Renal pelvis (tissue), 12 donors: ENCODE results near the gene PSMD9. TPM values are rescaled to one million over a fixed set of nuclear protein-coding genes. Genes with fewer than 3 reads are reported as not detected.
"Not testable (repeated sequence)": the region's sequence is repeated elsewhere in the genome, so short reads cannot be mapped to it uniquely, and the experiment has no call there.

Experiments
- DNase-seq: peaks from one replicate; pipeline ENCODE4 v3.0.0-alpha.2; 2013
- long read RNA-seq, 16 experiments: transcript quantifications; one replicate each; lab custom pipeline, GENCODE V29; 2026
- polyA plus RNA-seq, 3 donors: library from polyadenylated mRNA; unstranded; fragments of 120-200 nt; gene quantifications; one replicate each; pipeline ENCODE4 v1.2.1, GENCODE V29; 2013; ENCODE audit not compliant: insufficient read length in 3 of 3

Gene PSMD9, protein sequence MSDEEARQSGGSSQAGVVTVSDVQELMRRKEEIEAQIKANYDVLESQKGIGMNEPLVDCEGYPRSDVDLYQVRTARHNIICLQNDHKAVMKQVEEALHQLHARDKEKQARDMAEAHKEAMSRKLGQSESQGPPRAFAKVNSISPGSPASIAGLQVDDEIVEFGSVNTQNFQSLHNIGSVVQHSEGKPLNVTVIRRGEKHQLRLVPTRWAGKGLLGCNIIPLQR
- 10 to 100 TPM; 48.3 to 60.2 (median 57.2) TPM for polyA plus RNA-seq
- long read RNA-seq, donor 1, transcript PSMD9-207 (6 exons, 2,784 nt), result major isoform, 41 of 73 reads
- long read RNA-seq, donor 1, partial matches to known transcripts, result 25 of 73 reads
- long read RNA-seq, donor 1, other reads (novel, unspliced or antisense), result 0 of 73 reads
- long read RNA-seq, donor 2, transcript PSMD9-207 (6 exons, 2,784 nt), result major isoform, 49 of 59 reads
- long read RNA-seq, donor 2, transcript PSMD9-202 (2 exons, 2,087 nt), result minor isoform, 7 of 59 reads
- long read RNA-seq, donor 2, partial matches to known transcripts, result 0 of 59 reads
- long read RNA-seq, donor 2, other reads (novel, unspliced or antisense), result 0 of 59 reads
- long read RNA-seq, donor 3, transcript PSMD9-207 (6 exons, 2,784 nt), result major isoform, 39 of 50 reads
- long read RNA-seq, donor 3, partial matches to known transcripts, result 0 of 50 reads
- long read RNA-seq, donor 3, other reads (novel, unspliced or antisense), result 0 of 50 reads
- long read RNA-seq, donor 4, transcript PSMD9-207 (6 exons, 2,784 nt), result major isoform, 59 of 73 reads
- long read RNA-seq, donor 4, transcript PSMD9-202 (2 exons, 2,087 nt), result minor isoform, 7 of 73 reads
- long read RNA-seq, donor 4, partial matches to known transcripts, result 0 of 73 reads
- long read RNA-seq, donor 4, other reads (novel, unspliced or antisense), result 0 of 73 reads
- long read RNA-seq, donor 5, transcript PSMD9-207 (6 exons, 2,784 nt), result major isoform, 25 of 51 reads
- long read RNA-seq, donor 5, partial matches to known transcripts, result 20 of 51 reads
- long read RNA-seq, donor 5, other reads (novel, unspliced or antisense), result 0 of 51 reads
- long read RNA-seq, donor 6, transcript PSMD9-207 (6 exons, 2,784 nt), result major isoform, 49 of 68 reads
- long read RNA-seq, donor 6, transcript PSMD9-201 (6 exons, 2,307 nt), result minor isoform, 5 of 68 reads
- long read RNA-seq, donor 6, transcript PSMD9-202 (2 exons, 2,087 nt), result minor isoform, 5 of 68 reads
- long read RNA-seq, donor 6, partial matches to known transcripts, result 6 of 68 reads
- long read RNA-seq, donor 6, other reads (novel, unspliced or antisense), result 0 of 68 reads
- long read RNA-seq, donor 7, transcript PSMD9-207 (6 exons, 2,784 nt), result major isoform, 44 of 82 reads
- long read RNA-seq, donor 7, transcript PSMD9-201 (6 exons, 2,307 nt), result minor isoform, 6 of 82 reads
- long read RNA-seq, donor 7, partial matches to known transcripts, result 24 of 82 reads
- long read RNA-seq, donor 7, other reads (novel, unspliced or antisense), result 0 of 82 reads
- long read RNA-seq, donor 8, transcript PSMD9-207 (6 exons, 2,784 nt), result major isoform, 21 of 25 reads
- long read RNA-seq, donor 8, partial matches to known transcripts, result 0 of 25 reads
- long read RNA-seq, donor 8, other reads (novel, unspliced or antisense), result 0 of 25 reads
- long read RNA-seq, donor 9, transcript PSMD9-207 (6 exons, 2,784 nt), result major isoform, 54 of 103 reads
- long read RNA-seq, donor 9, transcript PSMD9-202 (2 exons, 2,087 nt), result minor isoform, 8 of 103 reads
- long read RNA-seq, donor 9, partial matches to known transcripts, result 36 of 103 reads
- long read RNA-seq, donor 9, other reads (novel, unspliced or antisense), result 0 of 103 reads
- long read RNA-seq, donor 10, transcript PSMD9-207 (6 exons, 2,784 nt), result major isoform, 33 of 53 reads
- long read RNA-seq, donor 10, transcript PSMD9-202 (2 exons, 2,087 nt), result minor isoform, 6 of 53 reads
- long read RNA-seq, donor 10, partial matches to known transcripts, result 5 of 53 reads
- long read RNA-seq, donor 10, other reads (novel, unspliced or antisense), result 0 of 53 reads
- long read RNA-seq, donor 11, transcript PSMD9-207 (6 exons, 2,784 nt), result major isoform, 16 of 19 reads
- long read RNA-seq, donor 11, partial matches to known transcripts, result 0 of 19 reads
- long read RNA-seq, donor 11, other reads (novel, unspliced or antisense), result 0 of 19 reads
- long read RNA-seq, donor 12, transcript PSMD9-202 (2 exons, 2,087 nt), result minor isoform, 6 of 63 reads
- long read RNA-seq, donor 12, transcript PSMD9-207 (6 exons, 2,784 nt), result major isoform, 47 of 63 reads
- long read RNA-seq, donor 12, partial matches to known transcripts, result 0 of 63 reads
- long read RNA-seq, donor 12, other reads (novel, unspliced or antisense), result 0 of 63 reads
- long read RNA-seq, donor 13, transcript PSMD9-207 (6 exons, 2,784 nt), result major isoform, 23 of 45 reads
- long read RNA-seq, donor 13, partial matches to known transcripts, result 14 of 45 reads
- long read RNA-seq, donor 13, other reads (novel, unspliced or antisense), result 0 of 45 reads
- long read RNA-seq, donor 14, result 0 reads
- long read RNA-seq, donor 15, transcript PSMD9-202 (2 exons, 2,087 nt), result minor isoform, 5 of 71 reads
- long read RNA-seq, donor 15, transcript PSMD9-201 (6 exons, 2,307 nt), result minor isoform, 5 of 71 reads
- long read RNA-seq, donor 15, transcript PSMD9-207 (6 exons, 2,784 nt), result major isoform, 57 of 71 reads
- long read RNA-seq, donor 15, partial matches to known transcripts, result 0 of 71 reads
- long read RNA-seq, donor 15, other reads (novel, unspliced or antisense), result 0 of 71 reads
- long read RNA-seq, donor 16, transcript PSMD9-207 (6 exons, 2,784 nt), result major isoform, 46 of 88 reads
- long read RNA-seq, donor 16, partial matches to known transcripts, result 37 of 88 reads
- long read RNA-seq, donor 16, other reads (novel, unspliced or antisense), result 0 of 88 reads

- peak; percentile 95 for DNase-seq
Observed at GRCh38 chr12:121888478-121889273, at the start of gene PSMD9. Gene PSMD9 (plus strand): TSS chr12:121888790. CDS start chr12:121888857, 67 bp downstream.

DNA sequence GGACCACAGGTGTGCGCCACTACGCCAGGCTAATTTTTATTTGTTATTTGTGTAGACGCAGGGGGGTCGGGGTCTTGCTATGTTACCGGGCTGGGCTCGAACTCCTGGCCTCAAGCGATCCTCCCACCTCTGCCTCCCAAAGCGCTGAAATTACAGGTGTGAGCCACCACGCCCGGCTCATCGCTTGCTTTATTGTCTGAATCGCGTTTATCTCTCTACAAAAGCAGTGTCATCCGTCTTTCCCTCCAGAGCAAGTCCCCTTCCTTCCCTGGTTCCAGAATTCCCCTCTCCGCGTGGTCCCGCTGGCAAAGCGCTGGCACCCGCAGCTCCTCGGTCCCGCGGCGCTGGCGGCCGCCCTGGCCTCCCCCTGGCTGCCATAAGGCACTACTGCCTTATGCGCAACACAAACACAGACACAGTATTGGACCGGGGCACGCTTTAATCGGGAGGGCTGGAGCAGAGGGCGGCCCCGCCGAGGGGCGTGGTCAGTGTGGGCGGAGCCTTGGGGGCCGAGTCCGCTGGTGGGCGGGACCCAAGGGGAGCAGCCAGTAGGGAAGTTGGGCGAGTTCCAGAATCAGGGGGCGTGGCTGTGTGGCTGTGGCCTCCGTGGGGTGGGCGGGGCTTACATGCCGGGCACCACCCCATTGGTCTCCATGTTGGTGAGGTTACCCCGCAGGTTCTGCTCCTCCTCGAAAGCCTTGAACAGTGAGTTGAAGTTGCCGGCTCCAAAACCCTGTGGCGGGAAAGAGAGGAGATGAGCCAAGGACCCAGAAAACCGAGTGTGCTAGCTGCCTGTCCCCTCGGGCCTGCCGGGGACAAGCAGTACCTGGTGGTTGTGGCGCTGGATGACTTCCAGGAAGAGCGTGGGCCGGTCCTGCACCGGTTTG, 49.2 kb upstream of the PSMD9 start:
- DNase-seq, result peak; percentile 97

- DNase-seq, result no peak
Observed at GRCh38 chr12:121839993-121840761, 48.4 kb upstream of the PSMD9 start.

DNA sequence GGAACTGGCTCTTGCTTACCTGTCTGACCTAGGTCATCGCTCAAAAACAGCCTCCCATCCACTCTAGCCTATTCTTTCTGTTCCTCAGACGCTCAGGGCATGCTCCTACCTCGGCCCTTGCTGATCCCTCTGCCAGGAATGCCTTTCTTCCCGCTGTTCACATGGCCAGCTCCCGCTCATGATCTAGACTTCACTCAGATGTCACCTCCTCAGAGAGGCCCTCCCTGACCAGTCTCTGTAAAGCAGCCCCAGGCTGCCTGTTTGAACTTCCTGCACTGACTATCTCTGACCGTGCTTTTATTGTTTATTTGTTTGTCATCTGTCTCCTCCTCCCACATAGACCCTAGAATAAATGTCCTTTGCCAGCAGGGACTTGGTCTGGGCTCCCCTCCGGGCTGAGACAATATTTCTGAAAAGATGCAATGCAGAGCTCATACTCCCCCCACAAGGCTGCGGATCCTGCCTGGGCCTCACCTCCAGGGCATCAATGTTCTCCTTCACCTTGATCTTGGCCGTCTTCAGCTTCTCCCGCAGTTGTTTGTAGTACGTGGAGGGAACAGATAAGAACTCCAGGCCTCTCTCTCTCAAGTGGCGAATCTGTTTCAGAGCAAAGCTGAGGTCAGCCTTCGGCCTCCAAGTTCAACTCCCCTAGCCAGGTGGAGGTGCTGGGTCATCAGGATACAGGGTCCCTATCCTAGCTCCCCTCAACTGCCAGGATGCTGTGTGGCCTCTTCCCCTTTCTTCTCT, 45.2 kb upstream of the PSMD9 start:
- DNase-seq, result no peak

DNA sequence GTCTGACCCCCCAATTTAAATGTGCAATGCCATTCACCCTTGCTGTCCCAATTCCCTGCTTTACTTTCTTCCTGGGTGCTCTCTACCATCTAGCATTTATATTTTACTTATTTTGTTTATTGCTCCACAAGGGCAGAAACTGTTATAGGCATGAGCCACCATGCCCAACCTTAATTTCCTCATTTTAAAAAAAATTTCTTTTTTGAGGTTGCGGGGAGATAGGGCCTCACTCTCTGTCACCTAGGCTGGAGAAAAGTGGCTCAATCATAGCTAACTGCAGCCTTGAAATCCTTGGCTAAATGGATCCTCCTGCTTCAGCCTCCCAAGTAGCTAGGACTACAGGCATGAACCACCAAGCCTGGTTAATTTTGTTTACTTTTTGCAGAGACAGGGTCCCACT, 42.9 kb upstream of the PSMD9 start:
- no peak for DNase-seq

- DNase-seq, result no peak
Observed at GRCh38 chr12:121849211-121849610, 39.4 kb upstream of the PSMD9 start.

- no peak for DNase-seq
Observed at GRCh38 chr12:121849665-121850064, 38.9 kb upstream of the PSMD9 start.

DNA sequence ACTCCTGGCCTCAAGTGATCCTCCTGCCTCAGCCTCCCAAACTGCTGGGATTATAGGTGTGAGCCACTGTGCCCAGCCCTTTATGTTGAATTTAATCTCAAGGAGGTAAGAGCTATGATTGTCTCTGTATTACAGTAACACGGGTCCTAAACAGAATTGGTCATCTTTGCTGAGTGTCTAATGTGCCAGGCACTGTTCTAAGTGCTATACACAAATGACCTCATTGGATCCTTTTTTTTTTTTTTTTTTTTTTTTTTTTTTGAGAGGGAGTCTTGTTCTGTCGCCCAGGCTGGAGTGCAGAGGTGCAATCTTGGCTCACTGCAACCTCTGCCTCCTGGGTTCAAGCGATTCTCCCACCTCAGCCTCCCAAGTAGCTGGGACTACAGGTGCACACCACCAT, 36.2 kb upstream of the PSMD9 start:
- DNase-seq, result not testable (repeated sequence)

DNA sequence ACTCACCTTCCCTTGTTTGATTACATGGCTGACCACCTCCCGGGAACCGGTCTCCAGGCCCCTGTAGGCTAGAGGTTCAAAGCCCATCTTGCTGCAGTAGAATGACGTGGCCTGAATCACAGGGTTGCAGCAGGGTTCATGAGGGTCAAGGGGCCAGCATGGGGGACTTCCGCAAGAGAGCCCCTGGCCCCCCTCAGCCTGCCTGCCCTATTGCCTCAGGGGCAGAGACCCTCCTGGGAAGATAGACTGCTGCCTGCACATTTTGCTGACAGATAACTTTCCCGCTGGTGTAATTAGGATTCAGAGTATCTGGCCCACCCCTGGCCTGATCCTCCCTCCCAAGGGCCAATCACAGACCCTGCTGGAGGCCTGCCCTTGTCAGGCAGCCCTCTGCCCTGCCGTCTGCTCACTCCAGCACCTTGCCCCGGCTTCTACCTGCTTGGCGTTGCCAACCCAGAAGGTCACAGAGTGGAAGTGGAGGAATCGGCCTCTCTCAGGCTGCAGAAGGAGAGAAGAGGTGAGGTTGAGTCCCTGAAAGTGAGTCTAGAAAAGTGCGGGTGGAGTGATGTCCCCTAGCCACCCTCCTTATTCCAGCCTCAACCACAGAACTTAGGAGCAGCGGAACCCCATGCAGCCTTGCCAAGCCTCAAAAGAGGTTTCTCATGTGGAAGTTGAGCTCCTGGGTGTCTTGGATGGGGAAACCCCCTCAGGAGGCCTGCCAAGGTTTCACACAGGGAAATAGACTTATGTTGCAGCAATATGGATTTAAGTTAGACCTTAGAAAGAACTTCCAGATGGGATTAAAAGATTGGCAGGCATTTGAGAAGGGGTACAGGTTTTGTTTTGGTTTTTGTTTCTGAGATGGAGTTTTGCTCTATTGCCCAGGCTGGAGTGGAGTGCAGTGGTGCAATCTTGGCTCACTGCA, 31.0 kb upstream of the PSMD9 start:
- no peak for DNase-seq

DNA sequence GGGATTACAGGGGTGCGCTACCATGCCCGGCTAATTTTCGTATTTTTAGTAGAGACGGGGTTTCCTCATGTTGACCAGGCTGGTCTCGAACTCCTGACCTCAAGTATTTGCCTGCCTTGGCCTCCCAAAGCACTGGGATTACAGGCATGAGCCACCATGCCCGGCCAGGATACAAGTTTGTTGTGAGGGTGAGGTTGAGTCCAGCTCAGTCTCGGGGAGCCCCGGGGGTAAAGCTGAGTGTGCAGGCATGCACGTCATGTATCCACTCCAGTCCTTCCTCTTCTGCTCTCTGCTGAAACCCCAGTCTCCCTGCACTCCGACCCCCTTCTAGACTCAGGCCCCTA, 30.3 kb upstream of the PSMD9 start:
- DNase-seq, result no peak

GRCh38 chr12:121858662-121859572, 29.7 kb upstream of the PSMD9 start, which contains the start of gene HPD:
Gene HPD (minus strand): TSS chr12:121858859. CDS start chr12:121858823, 36 bp downstream.
- DNase-seq, result peak; percentile 67

DNA sequence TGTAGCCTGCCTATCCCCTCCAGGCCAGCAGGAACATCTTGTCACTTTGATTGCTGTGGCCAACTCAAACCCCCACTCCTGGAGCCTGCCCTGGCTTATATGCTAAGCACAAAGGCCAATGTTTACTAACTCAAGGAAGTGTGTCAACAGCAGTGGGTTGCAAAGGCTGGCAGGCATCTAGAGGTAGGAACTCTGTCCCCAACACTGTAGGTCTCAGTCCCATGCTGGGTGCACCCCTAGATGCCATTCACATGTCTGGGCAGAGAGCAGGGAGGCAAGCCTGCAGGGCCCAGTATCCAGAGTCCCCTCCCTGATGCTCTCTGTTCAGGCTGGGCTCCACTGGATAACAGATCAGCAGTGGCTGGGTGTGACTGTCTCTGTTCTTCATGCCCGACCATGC, 28.3 kb upstream of the PSMD9 start:
- DNase-seq, result no peak

DNA sequence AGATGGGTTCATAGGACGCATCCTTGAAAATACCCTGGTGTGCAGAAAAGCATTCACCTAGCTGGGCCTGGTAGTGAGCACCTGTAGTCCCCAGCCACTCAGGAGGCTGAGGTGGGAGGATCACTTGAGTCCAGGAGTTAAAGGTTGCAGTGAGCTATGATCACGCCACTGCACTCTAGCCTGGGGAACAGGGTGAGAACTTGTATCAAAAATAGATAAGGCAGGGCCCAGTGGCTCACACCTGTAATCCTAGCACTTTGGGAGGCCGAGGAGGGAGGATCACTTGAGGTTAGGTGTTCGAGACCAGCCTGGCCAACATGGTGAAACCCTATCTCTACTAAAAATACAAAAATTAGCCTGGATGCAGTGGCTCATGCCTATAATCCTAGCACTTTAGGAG, 27.9 kb upstream of the PSMD9 start:
- not testable (repeated sequence) for DNase-seq
